CD4-positive, alpha-beta T cell treated with Interleukin-21 for 1 hour (primary cell): ENCODE measurements around the gene NUMB.
"Not testable (repeated sequence)": the region's sequence is repeated elsewhere in the genome, so short reads cannot be mapped to it uniquely, and the experiment has no call there.

Source experiments
- DNase-seq: peaks from one replicate; pipeline ENCODE4 v3.0.0-alpha.2; 2020

NUMB gene

DNA sequence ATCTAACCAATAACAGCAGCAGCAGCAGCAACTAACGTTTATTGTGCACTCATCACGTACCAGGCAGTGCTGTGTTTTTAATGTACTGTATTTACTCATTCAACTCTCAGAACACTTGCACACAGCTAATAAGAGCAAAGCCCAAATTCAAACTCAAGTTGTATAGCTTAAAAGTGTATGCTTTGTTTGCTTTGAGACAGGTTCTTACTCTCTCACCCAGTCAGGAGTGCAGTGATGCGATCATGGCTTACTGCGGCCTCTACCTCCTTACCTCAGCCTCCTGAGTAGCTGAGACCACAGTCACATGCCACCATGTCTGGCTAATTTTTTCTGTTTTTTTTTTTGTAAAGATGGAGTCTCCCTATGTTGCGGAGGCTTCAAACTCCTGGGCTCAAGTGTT, 115.7 kb downstream of the NUMB start:
- DNase-seq = no peak

DNA sequence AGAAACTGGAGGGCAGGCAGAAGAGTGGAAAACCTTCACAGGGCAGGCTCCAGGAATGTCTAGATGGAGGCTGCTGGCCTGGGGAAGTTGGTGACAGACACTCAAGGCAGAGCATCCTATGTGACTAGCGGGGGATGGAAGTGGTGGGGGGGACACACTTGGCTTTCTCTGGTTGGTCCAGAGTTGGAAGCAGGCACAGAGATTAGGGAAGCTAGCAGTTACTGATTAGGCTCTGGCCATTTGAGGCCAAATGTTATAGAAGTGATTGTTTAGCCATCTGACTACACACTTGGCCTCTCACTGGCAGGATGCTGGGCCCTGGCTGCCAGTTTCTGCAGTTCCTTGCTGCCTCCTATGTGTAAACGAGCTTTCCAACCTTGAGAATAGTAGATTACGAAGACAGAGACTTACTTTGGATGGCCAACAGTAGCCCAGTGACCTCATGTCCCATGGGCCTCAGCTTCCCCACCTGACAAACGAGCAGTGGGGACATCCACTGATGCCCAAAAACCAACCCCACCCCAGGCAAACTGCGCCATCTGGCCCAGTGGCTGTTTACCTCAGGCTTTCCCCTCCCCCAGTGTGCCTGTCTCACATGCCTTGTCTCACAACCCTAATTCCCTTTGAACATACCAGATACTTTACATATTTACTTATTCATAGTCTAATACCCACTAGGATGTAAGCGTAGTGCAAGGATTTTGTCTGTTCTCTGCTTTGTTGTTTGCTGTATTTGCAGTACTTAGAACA, 118.3 kb downstream of the NUMB start:
- no peak for DNase-seq

DNA sequence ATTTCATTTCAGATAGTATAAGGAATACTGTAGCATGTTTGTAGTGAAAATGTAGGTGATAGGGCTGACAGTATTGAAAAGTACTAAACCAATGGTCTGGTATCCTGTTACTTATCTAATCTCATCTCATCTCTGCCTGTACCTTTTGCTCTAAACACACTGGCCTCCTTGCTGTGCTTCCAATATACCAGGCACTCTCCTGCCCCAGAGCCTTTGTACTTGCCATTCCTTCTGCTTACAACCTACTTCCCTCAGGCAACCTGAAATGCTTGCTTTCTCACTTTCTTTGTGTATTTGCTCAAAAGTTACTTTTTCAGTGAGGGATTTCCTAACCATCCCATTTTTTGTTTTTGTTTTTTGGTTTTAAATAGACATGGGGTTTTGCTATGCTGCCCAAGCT, 119.1 kb downstream of the NUMB start:
- DNase-seq = no peak

DNA sequence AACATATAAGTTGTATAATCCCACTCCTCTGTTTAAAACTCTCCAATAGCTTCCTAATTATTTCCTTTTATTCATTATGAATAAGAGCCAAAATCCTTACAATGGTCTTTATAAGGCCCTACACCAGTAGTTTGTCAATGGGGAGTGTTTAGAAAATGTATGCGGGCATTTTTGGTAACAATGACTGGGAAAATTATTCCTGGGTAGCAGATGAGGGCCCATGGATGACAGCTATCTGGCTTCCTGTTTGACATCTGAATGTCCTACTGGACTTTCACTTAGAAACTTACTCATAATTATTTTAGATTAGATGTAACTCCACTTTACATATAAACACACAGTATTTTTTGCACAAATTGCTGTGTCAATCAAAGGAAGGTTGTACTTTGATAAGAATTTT, 119.8 kb downstream of the NUMB start:
- no peak for DNase-seq

DNA sequence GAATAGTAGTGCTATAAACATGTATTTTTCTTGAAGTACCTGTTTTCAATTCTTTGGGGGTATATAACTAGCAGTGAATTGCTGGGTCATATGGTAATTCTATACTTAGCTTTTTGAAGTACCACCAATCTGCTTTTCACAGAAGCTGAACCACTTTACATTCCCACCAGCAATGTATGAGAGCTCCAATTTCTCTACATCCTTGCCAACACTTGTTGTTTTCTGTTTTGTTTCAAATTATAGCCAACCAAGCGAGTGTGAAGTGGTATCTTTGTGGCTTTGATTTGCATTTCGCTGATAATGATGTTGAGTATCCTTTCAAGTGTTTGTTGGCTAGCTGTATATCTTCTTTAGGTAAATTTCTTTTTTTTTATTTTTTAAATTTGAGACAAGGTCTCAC, 125.3 kb downstream of the NUMB start:
- no peak for DNase-seq

DNA sequence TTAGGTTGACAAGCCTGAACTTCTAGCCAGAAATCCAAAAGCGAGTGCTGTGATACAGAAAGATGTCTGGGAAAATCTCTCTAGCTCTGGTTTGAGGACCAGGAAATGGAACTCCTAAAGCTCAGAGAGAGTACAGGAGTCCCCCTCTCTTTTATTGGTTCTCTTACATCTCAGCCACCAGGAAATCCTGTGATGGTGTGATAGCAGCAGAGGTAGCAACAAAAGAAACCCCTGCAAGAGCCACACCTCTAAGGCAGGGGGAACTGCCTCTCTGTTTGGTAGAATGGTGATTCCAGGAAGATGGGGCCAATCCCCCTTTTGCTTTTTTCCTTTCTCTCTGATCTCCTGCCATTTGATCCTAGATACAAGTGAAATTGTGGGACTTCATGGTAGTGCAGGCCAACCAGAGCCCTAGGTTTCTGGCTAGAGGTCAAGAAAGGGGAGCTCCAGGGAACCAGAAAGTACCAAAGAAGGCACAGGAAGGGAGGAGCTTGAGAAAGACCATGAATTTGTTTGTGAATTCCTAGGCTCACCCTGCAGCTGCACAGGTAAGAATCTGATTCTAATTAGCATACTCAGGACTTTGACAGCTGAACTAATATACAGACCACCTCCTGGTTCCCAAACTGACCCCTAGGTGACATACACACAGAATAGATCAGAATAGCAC, 132.6 kb downstream of the NUMB start:
- DNase-seq = peak; percentile 31

DNA sequence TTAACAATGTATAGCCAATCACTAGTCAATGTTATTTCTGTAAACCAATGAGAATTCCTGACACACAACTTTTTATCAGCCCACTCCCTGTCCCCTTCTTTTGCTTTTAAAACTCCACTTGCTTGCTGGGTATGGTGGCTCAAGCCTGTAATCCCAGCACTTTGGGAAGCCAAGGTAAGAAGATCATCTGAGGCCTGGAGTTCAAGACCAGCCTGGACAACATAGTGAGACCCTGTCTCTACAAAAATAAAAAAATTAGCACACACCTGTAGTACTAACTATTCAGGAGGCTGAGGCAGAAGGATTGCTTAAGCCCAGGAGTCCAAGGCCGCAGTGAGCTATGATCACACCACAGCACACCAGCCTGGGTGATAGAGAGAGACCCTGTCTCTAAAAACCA, 133.3 kb downstream of the NUMB start:
- no peak for DNase-seq

DNA sequence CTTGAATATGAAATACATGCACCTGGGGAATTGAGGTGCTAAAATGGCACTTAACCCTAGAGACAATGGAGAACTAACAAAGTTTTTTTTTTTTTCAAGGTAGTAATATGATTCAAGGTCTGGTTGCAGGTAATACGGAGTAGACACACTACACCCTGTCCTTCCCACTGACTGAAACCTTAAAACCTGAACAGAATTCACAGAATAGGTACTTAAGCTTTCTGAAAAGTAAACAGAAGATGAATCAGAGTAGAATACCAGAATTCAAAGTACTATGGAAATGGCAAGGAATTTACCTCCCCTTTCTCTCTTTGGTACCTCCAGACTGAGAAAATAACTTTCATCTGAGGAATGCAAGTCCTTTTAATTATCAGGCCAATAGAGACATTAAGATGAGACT, 133.8 kb downstream of the NUMB start:
- no peak for DNase-seq

DNA sequence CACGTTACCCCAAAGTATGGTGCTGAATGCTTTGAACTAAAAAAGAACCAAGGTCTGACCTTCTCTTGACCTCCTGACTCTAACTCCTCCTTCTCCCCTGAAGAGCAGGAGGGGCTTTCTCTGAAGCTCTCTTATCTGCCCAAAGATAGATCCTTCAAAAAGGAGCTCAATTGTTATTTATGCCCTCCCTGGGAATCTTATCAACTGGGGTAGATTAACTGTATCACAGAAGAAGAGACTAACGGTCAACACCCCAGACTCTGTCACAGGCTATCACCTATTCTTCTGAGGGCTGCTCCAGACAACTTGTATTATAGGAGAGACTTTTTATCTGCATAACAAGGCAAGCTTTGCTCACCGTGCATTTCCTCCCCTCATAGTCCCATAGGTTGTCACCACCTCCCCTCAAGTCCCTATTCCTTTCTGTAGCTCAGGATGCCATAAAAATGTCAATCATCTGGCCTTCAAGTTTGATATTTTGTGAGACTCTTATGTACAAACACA, 134.4 kb downstream of the NUMB start:
- no peak for DNase-seq

DNA sequence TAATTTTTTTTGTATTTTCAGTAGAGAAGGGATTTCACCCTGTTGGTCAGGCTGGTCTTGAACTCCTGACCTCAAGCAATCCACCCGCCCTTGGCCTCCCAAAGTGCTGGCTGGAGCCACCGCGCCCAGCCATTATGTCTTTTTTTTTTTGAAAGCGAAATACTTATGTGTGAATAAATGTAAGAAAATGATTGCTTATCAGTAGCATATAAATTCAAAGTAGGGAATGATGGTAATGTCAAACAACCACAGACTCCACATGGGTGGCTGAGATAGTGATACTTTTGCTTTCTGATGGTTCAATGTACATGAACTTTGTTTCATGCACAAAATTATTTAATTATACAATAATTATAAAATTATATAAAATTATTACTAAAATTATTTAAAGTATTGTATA, 145.2 kb downstream of the NUMB start:
- DNase-seq = no peak

DNA sequence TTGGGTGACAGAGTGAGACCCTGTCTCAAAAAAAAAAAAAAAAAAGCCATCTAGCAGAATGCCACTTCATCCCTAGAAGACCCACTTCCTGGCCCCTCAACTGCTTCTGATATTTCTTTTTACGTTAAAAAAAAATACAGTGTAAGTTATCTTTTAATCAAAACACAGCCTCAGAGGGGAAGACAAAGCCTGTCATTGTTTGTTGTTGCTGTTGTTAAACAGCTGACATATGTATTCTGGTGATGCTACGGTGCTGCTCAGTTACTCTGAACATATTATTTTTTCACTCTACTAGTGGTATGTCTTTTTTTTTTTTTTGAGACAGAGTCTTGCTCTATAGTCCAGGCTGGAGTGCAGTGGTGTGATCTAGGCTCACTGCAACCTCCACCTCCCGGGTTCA, 145.7 kb downstream of the NUMB start:
- no peak for DNase-seq

DNA sequence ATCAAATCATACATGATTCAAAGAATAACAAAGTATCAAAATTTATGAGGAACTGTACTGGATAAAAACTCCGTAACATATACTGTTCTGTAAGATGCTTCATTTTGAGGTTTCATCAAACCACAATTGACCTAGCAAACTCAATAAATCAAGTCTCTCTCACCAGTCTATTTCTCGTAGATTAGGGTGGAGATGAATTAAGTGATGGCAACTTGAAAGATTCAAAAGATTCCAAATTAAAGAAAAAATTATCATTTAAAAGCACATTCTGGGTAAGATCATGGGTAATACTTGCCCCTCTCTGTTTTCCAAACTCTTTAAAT, 146.7 kb downstream of the NUMB start:
- DNase-seq = no peak

DNA sequence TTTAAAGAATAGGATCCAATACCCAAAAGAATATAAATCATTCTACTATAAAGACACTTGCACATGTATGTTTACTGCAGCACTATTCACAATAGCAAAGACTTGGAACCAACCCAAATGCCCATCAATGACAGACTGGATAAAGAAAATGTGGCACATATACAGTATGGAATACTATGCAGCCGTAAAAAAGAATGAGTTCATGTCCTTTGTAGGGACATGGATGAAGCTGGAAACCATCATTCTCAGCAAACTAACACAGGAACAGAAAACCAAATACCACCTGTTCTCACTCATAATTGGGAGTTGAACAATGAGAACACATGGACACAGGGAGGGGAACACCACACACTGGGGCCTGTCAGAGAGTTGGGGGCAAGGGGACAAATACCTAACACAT, 149.1 kb downstream of the NUMB start:
- DNase-seq = not testable (repeated sequence)

DNA sequence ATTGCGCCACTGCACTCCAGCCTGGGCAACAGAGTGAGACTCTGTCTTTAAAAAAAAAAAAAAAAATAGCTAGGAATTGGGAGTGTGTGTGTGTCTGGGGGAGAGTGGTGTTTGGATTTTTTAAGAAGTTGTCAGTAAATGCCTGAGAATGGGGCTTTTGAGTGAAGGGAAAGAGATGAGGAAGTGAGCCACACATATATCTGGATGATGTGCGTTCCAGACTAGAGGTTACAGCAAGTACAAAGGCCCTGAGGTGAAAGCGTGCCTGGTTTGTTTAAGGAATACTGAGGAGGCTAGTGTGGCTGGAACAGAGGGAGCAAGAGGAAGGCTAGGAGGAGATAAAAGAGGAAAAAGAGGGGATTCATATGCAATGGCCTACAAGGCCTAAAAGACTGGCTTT, 151.1 kb downstream of the NUMB start:
- no peak for DNase-seq

DNA sequence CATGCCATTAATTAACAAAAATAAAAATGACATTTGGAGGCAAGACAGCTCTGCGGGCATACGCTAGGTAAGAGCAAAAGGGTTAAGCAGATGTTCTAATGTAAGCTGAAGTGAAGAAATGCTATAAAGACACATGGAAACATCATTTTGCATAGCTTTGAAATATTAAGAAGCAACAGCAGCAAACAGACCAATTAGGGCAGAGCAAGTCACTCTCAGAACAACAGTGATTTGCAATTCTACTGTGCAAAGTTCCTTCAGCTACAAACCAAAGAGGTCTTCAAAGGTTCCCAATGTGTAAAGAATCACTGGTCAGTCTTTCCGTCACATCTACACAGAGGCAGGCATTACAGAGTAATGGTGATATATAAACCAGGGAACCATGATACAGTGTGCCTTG, 152.8 kb downstream of the NUMB start:
- DNase-seq = no peak

DNA sequence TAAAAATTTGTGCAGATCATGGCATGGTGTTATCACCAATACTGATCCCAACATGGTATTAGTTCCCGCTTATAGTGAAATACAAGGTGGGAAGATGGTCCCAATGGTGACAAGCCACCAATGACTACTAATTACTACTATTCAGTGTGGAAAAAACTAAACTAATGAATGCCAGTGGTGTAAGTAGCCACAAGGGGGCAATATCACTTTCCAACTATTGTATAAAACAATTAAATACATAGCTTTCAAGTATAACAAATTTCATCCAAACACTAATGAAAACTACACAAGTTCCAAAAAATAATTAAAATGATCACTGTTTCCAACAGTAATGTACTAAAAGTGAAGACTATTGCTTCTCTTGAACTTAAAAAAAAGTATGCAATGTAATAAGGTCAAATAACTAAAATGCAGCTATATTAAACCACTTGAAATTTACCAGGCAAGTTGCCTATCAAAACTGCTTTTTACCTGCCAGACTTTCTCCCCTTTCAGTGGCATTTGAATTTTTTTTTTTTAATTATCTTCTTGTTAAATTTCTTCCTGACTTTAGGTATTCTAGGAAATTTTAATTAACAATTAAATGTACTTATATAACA, 163.0 kb downstream of the NUMB start:
- peak; percentile 52 for DNase-seq

DNA sequence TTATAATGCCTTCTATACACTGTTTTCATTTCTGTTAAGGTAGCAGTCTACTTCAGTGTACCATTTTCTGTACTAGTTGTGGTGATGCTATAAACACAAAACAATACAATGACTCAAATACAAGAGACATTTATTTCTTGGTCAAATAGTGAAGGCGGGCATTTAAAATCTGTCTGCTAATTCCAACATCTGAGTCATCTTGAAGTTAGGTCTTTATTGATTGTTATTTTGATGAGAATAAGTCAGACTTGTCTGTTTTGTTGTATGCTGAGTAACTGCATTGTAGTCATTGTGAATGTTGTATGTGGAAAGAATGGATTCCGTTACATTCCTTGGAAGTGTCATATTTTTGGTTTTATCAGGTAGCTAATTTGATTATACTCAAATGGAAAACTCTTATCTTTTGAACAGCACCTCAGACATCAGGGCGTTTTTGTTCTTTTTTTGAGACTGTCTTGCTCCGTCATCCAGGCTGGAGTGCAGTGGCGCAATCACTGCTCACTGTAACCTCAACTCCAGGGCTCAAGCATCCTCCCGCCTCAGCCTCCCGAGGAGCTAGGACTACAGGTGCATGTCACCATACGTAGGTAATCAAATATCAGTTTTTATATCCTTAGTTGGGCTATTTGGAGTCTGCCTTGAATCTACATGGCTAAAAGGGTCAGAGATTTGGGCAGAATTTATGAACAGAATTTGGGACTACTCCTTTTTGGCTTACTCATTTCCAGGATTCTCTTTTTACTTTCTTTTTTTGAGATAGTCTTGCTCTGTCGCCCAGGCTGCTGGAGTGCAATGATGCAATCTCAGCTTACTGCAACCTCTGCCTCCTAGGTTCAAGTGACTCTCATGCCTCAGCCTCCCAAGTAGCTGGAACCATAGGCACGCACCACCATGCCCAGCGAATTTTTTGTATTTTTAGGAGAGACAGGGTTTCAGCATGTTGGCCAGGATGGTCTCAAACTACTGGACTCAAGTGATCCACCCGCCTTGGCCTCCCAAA, 164.3 kb downstream of the NUMB start:
- no peak for DNase-seq

DNA sequence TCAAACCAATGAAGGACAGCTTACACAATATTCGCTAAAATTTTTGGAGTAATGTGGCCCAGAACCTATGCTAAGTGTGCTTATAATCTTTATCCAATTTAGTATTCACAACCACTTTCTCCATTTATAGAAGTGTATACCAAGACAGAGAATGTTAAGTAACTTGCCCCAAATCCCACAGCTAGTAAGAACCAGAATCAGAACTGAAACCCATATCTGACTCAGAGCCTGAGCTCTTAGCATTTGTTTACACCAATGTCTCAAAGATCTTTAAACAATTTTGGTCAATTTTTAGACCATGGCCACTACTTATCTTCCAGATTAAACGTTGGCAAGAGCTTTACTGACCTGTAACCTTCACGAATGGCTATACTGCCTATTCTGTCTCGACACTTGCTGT, 168.1 kb downstream of the NUMB start:
- DNase-seq = no peak

DNA sequence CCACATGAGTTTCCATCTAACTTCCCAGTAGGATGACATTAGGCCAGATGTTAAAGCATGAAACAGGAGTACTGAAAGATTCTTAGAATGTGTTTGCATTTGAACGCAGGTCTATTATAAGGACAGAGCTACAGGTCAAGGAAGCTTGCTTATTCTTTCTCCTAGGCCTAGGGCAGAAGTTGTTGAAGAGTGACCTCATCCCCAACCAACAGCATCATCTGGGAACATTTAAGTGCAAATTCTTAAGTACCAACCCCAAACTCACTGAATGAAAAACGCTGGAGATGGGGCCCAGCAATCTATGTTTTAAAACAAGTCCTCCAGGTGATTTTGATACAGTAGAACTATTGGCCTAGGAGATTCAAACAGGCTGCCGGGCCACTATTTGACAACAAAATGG, 168.6 kb downstream of the NUMB start:
- DNase-seq = no peak

DNA sequence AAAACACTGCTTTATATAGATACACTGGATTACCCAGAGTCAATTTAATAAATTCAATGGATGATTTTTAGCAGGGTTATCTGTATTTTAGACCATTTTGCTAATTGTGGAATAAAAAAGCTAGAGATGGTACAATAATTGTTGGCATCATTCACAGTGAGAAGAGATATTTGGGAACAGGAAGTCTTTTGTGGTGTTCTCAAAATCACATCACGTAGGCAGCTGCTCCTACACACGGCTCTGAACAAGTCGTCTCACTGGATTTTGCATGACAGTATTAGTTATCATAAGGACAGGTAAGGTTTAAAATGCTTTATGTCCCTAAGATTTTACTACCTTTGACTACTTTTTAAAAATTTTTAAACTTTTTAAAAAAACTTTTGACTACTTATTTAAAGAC, 169.0 kb downstream of the NUMB start:
- no peak for DNase-seq

DNA sequence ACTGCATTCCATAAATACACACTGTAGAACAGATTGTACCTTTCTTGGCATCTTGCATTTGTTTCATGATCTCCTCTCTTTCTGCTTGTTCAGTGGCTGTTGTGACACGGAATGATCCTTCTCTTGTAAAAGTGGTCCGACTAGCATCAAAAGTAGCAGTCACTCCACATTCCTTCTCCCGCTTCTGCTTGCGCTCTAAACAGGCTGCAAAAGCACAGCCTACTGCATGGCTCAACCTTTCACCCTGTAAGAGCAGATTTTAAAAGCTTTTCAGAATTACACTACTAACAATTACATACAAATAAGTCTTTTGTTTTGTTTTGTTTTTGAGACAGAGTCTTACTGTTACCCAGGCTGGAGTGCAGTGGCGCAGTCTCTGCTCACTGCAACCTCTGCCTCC, 171.3 kb downstream of the NUMB start:
- DNase-seq = no peak

DNA sequence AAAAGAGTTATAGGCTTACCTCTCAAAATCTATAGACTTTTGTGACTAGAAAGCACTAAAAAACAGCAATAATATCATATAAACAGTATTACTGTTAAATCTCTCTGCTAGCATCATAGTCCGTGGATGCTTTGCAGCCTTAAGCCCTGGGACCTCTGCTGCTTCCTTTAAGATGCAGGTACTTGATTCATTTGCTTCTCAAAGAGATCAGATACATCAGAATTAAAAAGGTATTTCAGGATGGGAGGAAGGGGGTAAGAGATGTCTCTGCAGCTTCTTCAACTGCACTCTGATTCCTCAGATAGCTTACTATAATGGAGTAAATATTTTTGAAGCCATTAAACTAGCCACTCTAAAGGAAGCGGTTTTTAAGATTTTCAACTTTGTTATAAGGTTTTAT, 171.7 kb downstream of the NUMB start:
- DNase-seq = no peak

DNA sequence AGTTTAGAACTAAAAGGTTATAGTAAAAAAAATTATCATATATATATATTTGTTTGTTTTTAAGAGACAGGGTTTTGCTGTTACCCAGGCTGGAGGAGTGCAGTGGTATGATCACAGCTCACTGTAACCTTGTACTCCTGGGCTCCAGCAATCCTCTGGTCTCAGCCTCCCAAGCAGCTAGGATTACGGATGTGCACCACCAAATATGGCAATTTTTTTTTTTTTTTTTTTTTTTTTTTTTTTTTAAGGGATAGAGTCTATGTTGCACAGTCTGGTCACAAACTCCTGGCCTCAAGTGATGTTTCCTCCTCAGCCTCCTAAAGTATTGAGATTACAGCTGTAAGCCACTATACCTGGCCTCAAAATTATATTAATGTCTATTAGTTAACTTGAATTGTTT, 172.4 kb downstream of the NUMB start:
- DNase-seq = no peak
